ENCODE measurements around the gene FABP1.

Gene FABP1

DNA sequence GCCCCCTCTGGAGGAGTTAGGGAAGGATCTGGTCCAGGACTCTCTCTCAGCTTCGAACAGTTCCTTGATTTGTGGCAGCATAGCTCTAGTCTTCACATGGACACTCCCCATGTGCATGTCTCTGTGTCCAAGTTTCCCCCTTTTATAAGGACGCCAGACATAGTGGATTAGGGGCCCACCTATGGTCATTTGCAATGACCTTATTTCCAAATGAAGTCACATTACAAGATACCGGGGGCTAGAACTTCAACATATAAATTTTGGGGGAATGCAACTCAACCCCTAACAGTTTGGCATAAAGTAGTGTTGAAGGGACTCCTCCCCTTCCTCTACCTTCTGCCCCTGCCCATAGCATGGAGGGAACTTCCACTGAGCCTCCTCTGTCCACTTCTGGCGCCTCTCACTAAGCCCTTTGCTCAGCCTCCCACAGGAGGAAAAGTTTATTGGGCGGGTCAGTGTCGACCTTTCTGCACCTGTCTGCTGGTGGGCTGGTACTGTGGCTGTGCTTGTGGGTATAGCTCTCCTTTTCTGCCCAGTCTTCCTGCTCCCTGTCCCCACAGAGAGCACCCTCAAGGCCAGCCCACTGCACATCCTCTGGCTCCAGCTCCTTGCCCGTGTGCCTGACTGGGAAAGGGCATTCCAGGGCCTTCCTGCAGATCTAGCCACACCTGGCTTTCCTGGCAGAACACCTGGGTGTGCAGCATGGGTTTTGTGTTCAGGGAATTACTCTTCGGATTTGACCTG lies 5.5 kb downstream of the FABP1 start:
- no peak for FAIRE-seq
- no peak for DNase-seq (ENCODE audit: insufficient read length, low spot score)
- TF ChIP-seq SPI1 (IDR thresholded peaks at IDR 0.05; ENCODE audit: low read depth, low read length) (no peak), TAF1 (IDR thresholded peaks at IDR 0.05; ENCODE audit: low read depth, low read length) (no peak), POLR2AphosphoS5 (IDR thresholded peaks at IDR 0.05; ENCODE audit: low read depth, low read length) (no peak), PAX5 (IDR thresholded peaks at IDR 0.05; ENCODE audit: insufficient read depth, low read length, severe bottlenecking) (no peak), POLR2A (IDR thresholded peaks at IDR 0.05; ENCODE audit: low read depth, low read length) (no peak), POU2F2 (IDR thresholded peaks at IDR 0.05; ENCODE audit: low read depth, low read length) (no peak)

DNA sequence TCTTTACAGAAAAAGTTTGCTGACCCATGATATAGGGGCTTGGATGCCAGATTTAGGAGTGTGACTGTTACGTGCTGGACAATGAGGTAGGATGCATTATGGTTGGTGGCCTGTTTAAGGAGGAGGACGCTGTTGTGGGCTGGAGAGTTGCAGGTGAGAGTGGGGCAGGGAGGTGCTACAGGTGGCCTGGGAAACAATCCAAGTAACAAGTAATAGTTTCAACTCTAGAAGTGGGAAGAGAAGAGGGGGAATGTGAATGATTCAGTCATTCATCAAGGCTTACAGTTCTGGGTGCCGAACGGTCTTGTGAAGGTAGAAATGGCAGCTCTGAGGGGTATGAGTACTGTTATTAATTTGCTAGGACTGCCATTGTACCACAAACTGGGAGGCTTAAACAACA lies 6.2 kb downstream of the FABP1 start:
- FAIRE-seq (no peak), DNase-seq (ENCODE audit: insufficient read length, low spot score) (no peak)
- no peak for TF ChIP-seq POLR2A (IDR thresholded peaks at IDR 0.05; ENCODE audit: low read depth, low read length)
- no peak for TF ChIP-seq SPI1 (IDR thresholded peaks at IDR 0.05; ENCODE audit: low read depth, low read length)
- no peak for TF ChIP-seq PAX5 (IDR thresholded peaks at IDR 0.05; ENCODE audit: insufficient read depth, low read length, severe bottlenecking)
- no peak for TF ChIP-seq POU2F2 (IDR thresholded peaks at IDR 0.05; ENCODE audit: low read depth, low read length)
- TF ChIP-seq TAF1 (IDR thresholded peaks at IDR 0.05; ENCODE audit: low read depth, low read length) = no peak
- TF ChIP-seq POLR2AphosphoS5 (IDR thresholded peaks at IDR 0.05; ENCODE audit: low read depth, low read length) = no peak

DNA sequence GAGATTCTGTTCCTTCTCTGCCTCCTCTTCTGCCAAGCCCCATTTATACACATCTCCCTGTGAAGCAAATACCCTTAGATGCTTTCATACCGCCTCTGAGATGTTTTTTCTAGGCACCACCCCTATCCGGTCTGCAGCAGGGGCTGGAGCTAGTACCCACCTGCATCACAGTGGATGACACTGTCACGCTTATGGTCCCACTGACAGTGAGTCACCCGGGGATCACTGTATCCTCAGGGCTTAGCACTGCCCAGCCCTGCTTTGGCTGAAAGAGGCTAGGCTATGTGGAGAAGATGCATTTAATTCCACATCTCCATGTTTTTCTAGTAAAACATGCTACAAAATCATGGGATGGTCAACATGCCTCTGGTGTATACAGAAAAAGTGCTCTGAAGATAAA lies 9.9 kb downstream of the FABP1 start:
- TF ChIP-seq POLR2A (IDR thresholded peaks at IDR 0.05; ENCODE audit: low read depth, low read length) (no peak), POU2F2 (IDR thresholded peaks at IDR 0.05; ENCODE audit: low read depth, low read length) (no peak), TAF1 (IDR thresholded peaks at IDR 0.05; ENCODE audit: low read depth, low read length) (no peak), POLR2AphosphoS5 (IDR thresholded peaks at IDR 0.05; ENCODE audit: low read depth, low read length) (no peak), PAX5 (IDR thresholded peaks at IDR 0.05; ENCODE audit: insufficient read depth, low read length, severe bottlenecking) (no peak), SPI1 (IDR thresholded peaks at IDR 0.05; ENCODE audit: low read depth, low read length) (no peak)
- FAIRE-seq (no peak), DNase-seq (ENCODE audit: insufficient read length, low spot score) (no peak)

DNA sequence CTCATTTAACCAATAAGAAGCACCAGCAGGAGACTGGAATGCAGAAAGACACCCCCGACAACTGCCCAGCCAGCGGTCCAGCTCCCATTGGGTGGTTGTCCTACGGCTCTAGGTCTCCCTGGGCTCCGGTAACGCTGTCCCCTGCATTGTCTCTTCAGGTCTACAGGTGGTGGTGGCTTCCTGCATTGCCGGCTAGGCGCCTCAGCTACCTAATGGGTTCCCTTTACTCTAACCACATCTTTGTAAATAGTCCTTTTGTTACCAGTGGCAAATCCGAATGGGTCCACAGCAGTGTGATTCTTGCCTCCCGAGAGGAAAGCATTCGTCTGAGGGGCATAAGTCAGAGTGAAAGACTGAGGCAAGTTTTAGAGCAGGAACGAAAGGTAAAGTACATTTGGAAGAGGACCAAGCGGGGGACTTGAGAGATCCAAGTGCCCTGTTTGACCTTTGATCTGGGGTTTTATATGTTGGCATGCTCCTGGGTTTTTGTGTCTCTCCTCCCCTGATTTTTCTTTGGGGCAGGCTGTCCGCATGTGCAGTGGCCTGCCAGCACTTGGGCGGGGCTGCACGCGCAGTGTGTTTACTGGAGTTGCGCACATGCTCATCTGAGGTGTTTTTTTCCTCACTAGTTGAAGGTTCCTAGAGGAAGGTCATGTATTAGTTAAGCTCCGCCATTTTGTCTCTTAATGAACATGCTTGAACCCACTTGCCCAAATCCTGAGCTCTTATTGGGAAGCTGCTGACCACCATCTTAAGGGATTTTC lies 11.0 kb downstream of the FABP1 start:
- TF ChIP-seq PAX5 (IDR thresholded peaks at IDR 0.05; ENCODE audit: insufficient read depth, low read length, severe bottlenecking) (no peak), POU2F2 (IDR thresholded peaks at IDR 0.05; ENCODE audit: low read depth, low read length) (no peak), POLR2A (IDR thresholded peaks at IDR 0.05; ENCODE audit: low read depth, low read length) (no peak), POLR2AphosphoS5 (IDR thresholded peaks at IDR 0.05; ENCODE audit: low read depth, low read length) (no peak), TAF1 (IDR thresholded peaks at IDR 0.05; ENCODE audit: low read depth, low read length) (no peak), SPI1 (IDR thresholded peaks at IDR 0.05; ENCODE audit: low read depth, low read length) (no peak)
- FAIRE-seq = no peak
- DNase-seq (ENCODE audit: insufficient read length, low spot score) = no peak

DNA sequence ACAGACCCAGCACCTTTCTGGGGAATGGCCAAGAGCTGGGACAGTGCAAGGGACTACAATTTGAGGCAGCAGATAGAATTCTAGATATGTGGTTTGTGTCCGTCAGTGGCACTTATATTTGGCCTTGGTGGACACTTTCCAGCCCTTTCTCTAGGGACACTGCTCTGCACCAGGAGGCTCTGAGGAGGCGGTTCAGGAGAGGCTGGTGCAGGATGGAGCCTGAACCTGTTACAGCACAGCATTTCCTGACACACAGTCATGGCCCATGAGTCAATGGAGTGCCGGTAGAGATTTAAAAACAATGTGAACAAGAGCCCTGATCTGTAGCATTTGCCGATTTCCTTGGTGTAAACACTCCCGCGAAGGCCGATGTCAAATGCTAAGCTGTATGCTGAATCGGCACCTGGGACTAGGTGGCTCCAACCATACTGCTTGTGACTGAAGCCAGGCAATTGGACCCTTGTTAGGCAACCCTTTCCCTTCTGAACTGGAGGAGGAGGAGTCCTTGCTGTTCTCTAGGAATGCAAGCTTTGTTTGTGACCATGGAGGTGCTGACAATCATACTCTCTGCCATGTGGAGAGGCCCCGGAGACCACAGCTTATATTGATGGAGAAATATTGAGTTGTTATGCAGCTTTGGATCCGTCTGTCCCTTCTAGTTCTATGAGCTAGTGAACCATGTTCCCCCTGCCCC lies 11.9 kb downstream of the FABP1 start:
- TF ChIP-seq POU2F2 (IDR thresholded peaks at IDR 0.05; ENCODE audit: low read depth, low read length) (no peak), TAF1 (IDR thresholded peaks at IDR 0.05; ENCODE audit: low read depth, low read length) (no peak)
- DNase-seq (ENCODE audit: insufficient read length, low spot score) (no peak), FAIRE-seq (no peak)

DNA sequence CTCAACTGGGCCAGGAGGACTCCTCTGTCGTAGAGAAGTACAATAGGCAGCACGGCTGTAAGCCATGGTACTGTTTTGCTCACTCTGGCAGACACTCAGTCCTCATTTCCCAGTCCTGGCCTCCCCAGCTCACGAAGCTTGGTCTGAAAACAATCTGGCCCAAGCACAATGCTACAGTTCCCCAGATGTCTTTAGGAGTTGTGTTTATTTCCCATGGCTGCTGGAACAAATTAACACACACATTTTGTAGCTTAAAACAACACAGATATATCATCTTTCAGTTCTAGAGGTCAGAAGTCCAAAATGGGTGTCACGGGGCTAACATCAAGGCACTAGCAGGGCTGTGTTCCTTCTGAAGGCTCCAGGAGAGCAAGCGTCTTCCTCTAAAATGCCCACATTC lies 13.0 kb downstream of the FABP1 start:
- DNase-seq (ENCODE audit: insufficient read length, low spot score) (no peak), FAIRE-seq (no peak)
- TF ChIP-seq PAX5 (IDR thresholded peaks at IDR 0.05; ENCODE audit: insufficient read depth, low read length, severe bottlenecking) (no peak), POU2F2 (IDR thresholded peaks at IDR 0.05; ENCODE audit: low read depth, low read length) (no peak), TAF1 (IDR thresholded peaks at IDR 0.05; ENCODE audit: low read depth, low read length) (no peak), POLR2AphosphoS5 (IDR thresholded peaks at IDR 0.05; ENCODE audit: low read depth, low read length) (no peak), POLR2A (IDR thresholded peaks at IDR 0.05; ENCODE audit: low read depth, low read length) (no peak), SPI1 (IDR thresholded peaks at IDR 0.05; ENCODE audit: low read depth, low read length) (no peak)

DNA sequence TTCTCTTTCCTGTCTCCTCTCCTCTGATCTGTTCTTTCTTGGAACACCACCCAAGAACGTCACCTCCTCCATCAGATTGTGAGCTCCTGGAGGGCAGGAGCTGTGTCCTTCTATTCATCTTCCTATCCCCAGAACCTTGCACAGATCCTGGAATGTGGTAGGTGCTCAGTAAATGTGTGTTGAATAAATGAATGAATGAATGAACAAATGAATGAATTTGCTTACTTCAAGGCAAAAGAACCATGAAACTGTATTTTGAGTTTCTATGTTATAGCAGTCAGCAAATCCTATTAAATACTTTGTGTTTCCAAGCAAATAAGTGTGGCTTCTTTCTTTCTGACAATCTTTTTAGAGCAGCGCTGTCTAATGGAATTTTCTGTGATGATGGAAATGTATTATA lies 14.8 kb downstream of the FABP1 start:
- no peak for TF ChIP-seq POU2F2 (IDR thresholded peaks at IDR 0.05; ENCODE audit: low read depth, low read length)
- TF ChIP-seq PAX5 (IDR thresholded peaks at IDR 0.05; ENCODE audit: insufficient read depth, low read length, severe bottlenecking) = no peak
- DNase-seq (ENCODE audit: insufficient read length, low spot score) (no peak), FAIRE-seq (no peak)

DNA sequence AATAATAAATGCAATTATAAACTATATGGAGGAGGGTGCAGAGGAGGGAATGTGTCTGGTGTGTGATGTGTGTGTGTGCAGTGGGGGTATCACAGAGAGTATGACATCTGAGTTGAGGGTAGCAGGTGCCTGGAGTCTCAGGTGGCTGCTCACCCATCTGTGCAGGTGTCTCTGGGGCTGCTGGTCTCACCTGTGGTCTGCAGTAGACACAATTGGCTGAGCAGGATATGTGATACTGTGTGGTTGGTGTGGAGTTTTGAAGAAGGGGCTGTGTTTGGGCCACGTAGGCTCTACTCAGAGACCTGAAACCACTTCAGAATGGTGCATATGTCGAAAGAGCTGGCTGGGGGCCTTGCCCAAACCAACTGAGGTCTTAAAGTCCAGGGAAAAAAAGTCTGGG lies 17.0 kb downstream of the FABP1 start:
- no peak for DNase-seq (ENCODE audit: insufficient read length, low spot score)
- FAIRE-seq = no peak
- no peak for TF ChIP-seq SPI1 (IDR thresholded peaks at IDR 0.05; ENCODE audit: low read depth, low read length)
- no peak for TF ChIP-seq PAX5 (IDR thresholded peaks at IDR 0.05; ENCODE audit: insufficient read depth, low read length, severe bottlenecking)
- no peak for TF ChIP-seq POLR2AphosphoS5 (IDR thresholded peaks at IDR 0.05; ENCODE audit: low read depth, low read length)

DNA sequence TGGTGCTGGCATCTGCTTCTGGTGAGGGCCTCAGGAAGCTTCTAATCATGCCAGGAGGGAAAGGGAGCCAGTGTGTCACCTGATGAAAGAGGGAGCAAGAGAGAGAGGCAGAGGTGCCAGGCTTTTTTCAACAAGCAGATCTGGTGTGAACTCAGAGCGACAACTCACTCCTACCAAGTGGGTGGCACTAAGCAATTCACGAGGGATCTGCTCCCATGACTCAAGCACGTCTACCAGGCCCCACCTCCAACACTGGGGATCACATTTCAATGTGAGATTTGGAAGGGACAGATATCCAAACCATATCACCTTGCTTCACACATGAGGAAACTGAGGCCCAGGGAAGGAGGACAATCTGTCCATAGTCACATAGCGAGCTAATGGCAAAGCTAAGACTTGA lies 19.1 kb downstream of the FABP1 start:
- TF ChIP-seq SPI1 (IDR thresholded peaks at IDR 0.05; ENCODE audit: low read depth, low read length) (no peak), POLR2AphosphoS5 (IDR thresholded peaks at IDR 0.05; ENCODE audit: low read depth, low read length) (no peak), POLR2A (IDR thresholded peaks at IDR 0.05; ENCODE audit: low read depth, low read length) (no peak), POU2F2 (IDR thresholded peaks at IDR 0.05; ENCODE audit: low read depth, low read length) (no peak), PAX5 (IDR thresholded peaks at IDR 0.05; ENCODE audit: insufficient read depth, low read length, severe bottlenecking) (no peak), TAF1 (IDR thresholded peaks at IDR 0.05; ENCODE audit: low read depth, low read length) (no peak)
- FAIRE-seq (no peak), DNase-seq (ENCODE audit: insufficient read length, low spot score) (no peak)

All from GM12891 (cell line).